ENCODE results near the gene SLC23A1. TPM values are rescaled to one million over a fixed set of nuclear protein-coding genes. Genes with fewer than 3 reads are reported as not detected.

The SLC23A1 gene
- total RNA-seq, 1 donor from 2014 or later, result not detected

DNA sequence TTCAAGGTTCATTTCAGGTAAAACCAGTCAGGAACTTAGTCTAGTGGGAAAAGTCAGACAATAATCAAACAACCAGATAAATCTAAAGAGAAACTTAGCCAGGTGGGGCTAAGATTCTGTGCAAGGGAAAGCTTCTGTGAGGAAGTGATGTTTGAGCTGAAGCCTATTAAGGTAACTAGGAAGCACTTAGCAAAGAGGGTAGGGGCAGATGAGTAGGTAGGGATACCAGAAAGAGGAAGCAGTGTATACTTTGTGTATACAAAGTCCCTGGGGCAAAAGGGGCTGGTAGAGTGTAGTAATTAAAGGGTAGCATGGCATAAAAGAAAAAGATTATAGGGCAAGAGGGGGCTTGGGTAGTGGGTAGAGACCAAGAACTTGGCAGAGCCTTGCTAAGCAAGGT lies 24.4 kb upstream of the SLC23A1 start:
- no peak for DNase-seq (ENCODE audit: low read depth, low spot score)

DNA sequence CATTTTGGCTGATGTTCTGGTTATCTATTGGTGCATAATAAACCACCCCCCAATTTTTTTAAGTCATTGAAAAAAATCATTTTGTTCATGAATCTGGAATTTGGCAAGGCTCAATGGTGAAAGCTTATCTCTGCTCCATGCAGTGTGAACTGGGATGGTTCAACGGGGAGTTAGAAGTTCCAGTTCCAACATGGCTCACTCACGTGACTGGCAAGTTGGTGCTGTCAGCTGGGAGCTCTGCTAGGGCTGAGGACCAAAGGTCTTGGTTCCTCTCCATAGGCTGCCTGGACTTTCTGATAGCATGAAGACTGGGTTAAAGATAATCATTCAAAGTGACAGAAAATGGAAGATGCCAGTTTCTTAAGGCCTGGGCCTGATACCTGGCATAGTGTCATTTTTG lies 23.9 kb upstream of the SLC23A1 start:
- DNase-seq (ENCODE audit: low read depth, low spot score), result no peak

DNA sequence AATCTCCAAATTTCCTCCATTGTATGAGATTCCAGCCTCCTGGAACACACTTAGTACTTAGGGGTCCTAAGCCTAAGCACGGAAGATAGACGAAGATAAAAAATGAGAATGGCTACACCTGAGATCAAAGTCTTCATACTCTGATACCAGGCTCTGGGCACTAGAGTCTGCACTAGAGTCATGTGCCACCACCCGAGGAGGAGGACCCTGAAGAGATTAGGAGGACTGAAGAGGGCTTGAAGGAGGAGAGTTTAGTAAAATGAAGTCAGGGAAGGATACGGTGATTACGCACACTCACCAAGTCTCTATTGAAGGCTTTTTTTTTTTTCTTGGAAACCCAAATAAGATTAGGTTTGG lies 21.4 kb upstream of the SLC23A1 start:
- DNase-seq (ENCODE audit: low read depth, low spot score), result no peak

DNA sequence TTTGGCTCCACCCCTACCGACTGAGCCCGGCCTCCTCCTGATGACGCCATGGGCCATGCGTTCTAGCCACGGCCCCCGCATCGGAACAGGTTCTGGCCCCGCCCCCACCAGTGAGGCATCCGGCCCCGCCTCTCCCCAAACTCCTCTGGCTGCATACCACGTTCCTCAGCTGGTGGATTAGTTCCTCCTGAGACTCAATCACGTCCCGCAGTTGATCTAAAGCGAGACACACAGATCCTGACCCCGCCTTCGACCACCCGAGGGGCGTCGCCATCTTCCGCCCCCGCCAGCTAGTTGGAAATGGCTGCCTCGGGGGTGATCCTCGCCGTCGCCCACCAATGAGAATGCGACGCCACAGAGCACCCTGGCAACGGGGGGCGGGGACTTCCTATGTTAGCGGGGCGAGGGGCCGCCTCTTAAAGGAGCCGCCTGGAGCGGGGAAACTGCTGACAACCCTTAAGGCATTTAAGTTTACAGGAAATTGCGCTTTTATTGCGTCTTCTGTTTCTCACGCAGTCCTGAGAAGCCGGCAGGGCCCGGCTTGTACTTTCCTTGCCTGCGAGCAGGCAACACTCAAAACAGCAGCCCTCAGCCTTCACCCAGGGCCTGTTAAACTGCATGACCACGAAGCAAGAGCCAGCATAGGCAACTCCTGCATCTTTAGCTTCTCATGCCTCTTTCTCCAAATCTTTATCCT lies 20.8 kb upstream of the SLC23A1 start, which contains the start of gene SPATA24:
SPATA24 (minus strand) TSS at position 303 of the 697 bp plus-strand sequence; CDS start at position 274, 29 bp downstream.
- DNase-seq (ENCODE audit: low read depth, low spot score), result peak; percentile 89

DNA sequence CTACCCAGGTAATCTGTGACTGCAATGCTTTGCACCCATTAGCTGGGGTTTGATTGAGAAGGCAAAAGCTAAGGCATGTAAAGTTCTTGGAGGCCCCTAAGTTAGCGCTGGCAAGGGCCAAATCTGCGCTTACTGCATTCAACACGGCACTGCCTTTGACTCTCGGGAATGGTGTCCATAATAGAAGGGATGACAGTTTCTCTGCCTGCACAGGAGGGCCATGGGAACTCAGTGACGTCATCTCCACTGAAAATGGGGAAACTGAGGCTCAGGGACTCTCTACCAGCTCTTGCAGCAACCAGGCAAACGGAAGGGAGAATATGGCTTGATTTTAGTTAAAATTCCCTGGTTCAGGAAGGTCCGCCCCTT lies 20.3 kb upstream of the SLC23A1 start:
- no peak for DNase-seq (ENCODE audit: low read depth, low spot score)

DNA sequence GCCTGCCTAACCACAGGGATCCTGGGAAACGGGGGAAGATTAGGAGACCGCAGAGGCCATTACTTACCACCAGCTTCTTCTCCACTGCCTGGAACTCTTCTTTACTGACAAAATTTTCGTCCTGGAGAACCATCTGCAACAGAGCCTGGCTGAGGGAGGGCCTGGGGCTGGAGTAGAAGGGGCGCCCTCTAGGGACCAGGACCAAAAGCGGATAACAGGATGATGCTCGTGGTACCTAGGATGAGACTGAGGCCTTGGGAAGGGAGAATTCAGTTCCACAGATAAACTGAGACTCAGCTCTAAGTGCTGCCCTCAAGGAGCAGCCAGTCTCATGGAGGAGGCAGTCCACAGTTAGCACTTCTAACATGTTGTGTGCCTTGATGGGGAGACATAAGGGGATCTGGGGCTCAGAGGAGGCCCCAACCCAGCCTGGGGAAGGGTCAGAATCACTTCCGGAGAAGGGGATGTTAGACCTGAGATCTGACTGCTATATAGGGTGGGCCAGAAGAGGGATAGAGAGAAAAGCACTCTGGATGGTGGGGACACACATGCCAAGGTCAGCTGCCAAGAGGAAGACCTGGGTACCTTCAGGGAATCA lies 19.6 kb upstream of the SLC23A1 start:
- DNase-seq (ENCODE audit: low read depth, low spot score), result no peak

DNA sequence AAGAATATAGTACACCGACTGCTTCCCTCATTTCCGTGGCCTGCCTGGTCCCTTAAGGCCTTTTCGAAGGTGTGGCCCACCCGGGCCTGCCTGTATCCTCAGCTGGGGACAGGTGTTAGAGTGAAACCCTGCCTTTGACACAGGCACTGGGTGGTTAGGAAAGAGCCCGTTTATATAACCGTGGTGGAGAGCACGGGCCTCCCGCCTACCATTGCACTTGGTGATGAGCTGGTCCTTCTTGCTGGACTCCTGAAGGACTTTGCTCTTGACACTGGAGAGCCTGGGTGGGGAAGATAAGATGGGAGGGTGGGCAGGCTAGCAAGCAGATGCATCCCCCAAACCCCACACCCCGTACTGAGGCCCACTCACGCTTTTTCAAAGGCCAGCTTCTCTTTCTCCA lies 18.4 kb upstream of the SLC23A1 start:
- no peak for DNase-seq (ENCODE audit: low read depth, low spot score)

DNA sequence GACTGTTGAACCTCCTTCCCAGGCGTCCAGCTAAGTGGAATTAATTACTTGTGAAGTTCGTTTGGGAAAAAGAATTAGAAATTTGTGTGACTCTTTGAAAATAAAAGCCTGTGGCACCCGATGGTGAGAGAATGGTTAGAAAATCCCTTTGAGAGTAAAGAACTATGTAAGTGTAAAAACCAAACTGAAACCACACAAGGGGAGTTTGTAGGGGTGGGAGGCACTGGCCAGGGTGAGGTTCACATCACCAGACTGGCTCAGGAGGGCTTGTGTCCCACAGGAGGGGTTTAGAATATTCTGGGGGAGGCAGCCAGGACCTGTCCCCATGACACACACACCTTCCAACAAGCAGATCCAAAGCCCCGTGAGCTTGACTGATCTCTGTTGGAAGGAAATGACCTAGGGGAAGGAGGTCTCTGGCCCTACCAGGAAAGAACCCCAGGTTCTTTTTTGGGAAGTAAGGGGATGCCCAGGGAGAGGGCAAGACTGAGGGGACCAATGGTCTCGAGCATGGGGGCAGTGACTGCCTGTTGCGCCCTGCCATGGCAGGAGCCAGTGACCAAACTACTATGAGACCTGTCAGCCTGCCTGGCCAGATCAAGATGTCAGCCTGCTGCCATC lies 16.5 kb upstream of the SLC23A1 start:
- no peak for DNase-seq (ENCODE audit: low read depth, low spot score)

DNA sequence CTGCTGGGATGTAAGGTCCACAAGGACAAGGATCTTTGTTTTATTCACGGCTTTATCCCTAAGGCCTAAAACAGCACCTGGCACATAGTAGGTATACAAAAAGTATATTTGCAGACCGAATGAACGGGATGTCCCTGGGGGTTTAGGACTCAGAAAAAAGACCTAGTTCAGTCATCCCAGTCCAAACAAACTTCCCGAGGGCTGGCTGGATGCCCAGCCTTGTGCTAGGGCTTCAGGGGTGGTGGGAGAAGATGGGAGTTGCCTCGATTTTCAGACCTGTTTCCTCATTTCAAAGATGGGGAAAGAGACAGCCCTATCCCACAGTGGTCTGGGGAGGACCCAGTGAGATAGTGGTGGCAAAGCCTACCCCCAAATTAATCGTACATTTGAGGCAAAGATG lies 14.8 kb upstream of the SLC23A1 start:
- no peak for DNase-seq (ENCODE audit: low read depth, low spot score)

DNA sequence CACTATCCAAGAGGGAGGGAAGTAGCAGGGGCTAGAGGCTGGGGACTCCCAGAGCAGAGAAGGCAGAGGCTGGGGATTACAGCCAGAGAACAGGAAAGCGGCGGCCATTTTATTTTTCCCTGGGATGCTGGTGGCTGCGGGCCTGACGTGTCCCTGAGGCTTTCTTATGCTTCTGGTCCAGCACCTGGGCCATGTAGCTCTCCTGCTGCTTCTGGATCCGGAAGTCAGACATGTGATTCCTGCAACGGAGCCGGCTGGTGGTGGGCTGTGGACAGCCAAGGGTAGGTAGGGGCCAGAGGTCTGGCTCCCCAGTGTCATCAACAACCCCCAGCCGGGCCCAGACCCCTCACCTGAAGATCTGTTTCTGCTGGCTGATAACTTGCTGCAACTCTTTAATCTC lies 13.6 kb upstream of the SLC23A1 start:
- no peak for DNase-seq (ENCODE audit: low read depth, low spot score)

DNA sequence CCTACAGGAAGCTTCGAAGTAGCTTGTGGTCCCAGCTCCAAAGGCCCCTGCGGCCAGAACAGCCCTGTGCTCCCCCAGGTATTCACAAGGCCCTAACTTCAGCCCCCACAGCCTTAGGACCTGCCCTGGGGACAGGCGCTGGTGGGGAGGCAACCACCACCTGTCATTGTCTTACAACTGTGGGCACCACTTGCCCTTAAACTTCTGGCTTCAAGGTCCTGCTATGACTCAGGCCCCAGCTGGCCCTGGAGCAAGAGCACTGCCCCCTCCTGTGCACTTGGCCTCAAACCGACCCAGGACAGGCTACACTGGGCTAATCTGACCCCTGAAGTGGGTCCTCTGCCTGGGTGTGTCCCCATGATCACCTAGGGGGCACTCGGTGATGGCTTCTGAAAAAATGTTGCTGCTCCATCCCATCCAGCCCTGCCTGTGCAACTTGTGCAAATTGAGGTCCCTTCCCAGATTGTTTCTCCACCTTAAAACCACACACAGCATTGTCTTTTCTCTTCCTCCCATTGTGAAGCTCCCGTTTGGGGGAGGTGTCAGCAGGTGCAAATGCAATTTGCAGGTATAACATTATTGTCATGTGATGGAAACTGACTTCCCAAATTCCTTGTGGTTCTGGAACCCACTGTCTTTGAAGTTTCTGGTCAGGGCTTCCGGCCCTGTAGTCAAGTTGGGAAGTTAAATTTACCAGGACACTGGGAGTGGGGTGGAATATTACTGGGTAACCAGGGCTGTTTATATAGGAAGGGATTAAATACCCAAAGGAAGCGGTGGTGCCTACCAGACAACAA lies 12.9 kb upstream of the SLC23A1 start:
- no peak for DNase-seq (ENCODE audit: low read depth, low spot score)

DNA sequence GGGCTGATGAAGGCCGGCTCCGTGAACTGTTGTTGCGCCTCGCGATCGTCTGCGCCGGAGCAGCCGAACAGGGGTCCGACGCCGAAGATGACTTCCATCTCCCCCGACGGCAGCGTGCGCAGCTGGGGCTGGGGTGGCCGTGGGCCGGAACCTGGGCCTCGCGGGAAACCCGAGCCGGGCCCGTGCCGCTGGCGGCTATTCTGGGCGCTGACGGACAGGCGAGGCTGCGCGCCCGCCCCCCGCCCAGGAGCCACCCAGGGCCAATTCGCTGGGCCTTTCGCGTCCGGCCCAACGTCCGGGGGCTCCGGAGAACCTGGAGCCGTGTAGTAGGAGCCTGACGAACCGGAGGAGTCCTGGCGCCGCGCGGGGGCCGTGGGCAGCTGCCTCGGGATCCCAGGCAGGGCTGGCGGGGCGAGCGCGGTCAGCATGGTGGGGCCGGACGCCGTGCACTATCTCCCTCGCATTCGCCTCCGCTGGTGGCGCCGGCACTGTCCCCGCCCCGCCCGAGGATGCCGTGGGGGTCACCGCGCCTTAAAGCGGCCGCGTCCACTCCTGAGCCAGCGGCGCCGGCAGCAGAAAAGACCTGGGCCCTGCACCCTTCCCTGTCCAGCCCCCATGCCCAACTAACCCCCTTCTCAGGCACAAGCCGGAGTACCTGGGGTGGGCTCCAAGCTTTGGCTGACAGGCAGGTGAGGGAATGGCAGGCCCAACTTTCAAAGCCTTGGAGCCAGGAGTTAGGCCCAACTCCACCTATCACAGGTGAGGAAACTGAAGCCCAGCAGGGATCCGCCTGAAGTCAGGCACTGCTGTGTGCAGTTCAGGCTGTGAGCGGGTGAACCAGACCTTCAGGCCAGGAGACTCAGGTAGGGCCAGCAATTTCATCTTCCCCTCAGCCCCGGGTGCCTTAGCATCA lies 11.8 kb upstream of the SLC23A1 start, which contains the start of gene PROB1:
PROB1 (minus strand) TSS at position 451 of the 913 bp plus-strand sequence; CDS start at position 428, 23 bp downstream.
- DNase-seq (ENCODE audit: low read depth, low spot score), result no peak

DNA sequence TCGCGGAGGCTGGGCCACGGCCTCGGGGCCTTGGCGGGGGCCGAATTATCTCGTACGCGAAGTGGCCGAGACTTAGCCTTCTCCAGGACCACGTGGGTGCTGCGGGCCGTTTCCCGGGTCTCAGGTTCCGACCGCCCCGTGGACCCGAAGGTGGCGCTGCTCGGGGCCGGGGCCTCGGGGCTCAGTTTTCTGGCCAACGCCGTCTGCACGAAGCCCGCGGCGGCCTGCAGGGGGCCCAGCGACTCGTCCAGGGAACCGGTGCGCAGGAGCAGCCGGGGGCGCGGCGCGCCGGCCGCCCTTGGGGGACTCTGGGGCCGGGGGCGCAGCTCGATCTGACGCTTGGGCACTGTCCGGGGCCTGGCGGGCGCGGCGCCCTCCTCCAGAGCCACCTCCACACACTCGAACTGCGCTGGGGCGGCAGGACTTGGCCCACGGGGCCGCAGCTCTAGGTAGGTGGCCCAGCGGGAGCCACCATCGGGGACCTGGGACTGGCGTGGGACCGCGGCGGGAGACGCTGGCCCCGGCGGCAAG lies 11.1 kb upstream of the SLC23A1 start:
- DNase-seq (ENCODE audit: low read depth, low spot score), result no peak

DNA sequence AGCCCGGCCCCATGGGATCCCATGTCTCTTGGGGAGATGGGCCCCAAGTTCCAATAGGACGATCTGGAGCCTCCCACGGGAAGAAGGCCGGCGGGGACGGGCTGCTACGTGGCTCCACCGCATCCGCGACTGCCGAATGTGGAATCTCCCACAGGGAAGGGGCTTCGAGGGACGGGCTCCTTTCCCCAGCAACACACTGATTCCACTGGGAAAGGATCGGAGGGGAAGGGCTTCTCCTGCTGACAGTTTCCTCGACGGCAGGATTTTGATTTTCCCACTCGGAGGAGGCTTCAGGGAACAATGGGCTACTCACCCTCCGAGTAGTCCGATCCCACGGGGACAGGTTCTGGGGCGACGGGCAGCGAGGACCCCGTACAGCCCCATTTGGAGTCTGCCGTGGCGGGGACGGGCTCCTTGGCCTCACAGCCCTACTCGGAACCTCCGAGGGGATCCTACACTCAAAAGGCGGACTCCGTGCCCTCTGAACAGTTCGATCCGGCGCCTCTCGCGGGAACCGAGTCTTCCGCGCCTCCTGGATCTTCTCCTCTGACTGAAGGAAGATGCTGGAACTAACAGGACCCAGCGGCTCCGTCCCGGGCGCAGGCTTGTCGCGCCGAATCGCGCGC lies 10.5 kb upstream of the SLC23A1 start:
- no peak for DNase-seq (ENCODE audit: low read depth, low spot score)

DNA sequence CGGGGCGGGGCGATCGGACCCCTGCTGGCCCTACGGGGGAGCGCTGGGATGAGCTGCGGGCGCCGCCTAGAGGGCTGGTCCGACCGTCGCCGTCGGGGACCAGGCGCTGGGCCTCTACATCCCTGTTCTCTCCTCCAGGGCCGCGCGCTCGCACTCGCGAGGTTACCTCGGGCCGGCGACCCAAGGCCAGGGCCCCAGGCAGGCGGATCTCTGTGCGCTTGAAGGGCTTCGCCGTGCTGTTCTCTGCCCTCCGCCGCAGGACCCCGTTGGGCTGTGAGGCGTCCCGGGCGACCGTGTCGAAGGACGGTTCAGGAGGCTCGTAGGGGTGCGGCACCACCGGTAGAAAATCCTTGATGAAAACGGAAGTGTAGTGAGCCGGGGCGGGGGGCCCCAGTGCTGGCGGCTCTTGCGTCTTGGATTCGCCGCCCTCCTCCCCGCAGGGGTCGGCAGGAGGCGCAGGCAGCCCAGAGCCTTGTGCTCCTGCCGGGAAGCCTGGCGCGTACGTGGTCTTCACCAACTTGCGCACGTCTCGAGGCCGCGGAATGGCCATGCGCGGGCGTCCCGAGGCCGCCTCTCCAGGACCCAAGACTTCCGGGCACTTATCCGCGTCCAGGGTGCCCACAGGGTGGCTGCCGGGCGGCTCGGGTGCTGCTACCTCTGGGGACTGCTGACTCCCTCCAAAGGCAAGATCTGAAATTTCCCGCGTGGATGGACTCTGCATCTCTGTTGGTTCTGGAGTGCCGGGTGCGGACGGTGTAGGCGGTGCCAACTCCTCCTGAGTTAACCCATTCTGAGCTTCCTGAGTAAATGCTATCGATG lies 9.8 kb upstream of the SLC23A1 start:
- DNase-seq (ENCODE audit: low read depth, low spot score), result no peak

DNA sequence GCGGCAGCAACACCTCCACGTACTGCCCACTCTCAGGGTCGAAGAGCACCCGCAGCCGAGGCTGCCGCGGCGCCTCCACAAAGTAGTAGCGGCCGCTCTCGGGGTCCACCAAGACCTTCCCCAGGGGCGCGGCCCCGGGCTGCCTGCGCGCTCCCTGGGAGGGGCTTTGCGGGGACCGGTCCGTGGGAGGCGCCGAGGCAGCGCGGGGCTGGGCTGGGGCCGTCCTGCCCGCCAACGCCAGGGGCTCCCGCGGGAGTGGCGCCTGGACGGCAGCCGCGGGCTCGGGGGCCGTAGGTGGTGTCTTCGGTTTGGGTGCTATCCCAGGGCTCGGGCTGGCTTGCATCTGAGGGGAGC lies 9.2 kb upstream of the SLC23A1 start:
- DNase-seq (ENCODE audit: low read depth, low spot score), result no peak

DNA sequence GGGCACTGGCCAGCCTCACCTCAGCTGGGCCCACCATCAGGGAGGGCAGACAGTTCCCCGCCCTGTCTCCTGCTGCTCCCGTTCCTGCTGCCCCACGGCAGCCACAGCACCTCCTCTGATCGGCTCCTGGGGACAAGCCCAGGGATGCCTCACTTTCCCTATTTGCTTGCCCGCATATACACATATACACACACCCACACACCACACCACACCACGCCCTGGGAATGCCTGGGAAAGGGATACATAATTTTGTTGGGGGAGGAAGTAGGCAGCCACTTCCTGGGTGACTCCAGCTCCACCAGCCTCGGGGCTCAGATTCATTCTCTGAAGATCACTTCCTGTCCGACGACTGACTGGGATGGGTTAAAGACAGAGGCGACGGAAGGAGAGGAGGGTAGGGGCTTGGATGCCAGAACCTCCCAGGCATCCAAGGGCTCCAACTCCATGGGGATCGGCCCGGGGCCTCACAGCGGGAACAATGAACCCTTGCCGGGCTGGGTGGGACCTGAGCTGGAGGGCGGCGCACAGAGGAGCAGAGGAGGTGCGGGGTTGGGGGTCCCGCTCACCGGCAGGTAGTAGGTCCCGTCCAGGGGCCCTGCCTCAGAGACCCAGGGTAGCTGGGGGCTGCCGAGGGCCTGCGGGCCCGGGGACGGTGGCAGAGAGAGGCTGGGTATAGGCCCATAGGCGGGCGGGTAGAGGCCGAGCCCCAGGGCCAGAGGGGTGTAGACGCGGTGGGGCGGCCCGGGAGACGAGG lies 8.7 kb upstream of the SLC23A1 start:
- no peak for DNase-seq (ENCODE audit: low read depth, low spot score)

DNA sequence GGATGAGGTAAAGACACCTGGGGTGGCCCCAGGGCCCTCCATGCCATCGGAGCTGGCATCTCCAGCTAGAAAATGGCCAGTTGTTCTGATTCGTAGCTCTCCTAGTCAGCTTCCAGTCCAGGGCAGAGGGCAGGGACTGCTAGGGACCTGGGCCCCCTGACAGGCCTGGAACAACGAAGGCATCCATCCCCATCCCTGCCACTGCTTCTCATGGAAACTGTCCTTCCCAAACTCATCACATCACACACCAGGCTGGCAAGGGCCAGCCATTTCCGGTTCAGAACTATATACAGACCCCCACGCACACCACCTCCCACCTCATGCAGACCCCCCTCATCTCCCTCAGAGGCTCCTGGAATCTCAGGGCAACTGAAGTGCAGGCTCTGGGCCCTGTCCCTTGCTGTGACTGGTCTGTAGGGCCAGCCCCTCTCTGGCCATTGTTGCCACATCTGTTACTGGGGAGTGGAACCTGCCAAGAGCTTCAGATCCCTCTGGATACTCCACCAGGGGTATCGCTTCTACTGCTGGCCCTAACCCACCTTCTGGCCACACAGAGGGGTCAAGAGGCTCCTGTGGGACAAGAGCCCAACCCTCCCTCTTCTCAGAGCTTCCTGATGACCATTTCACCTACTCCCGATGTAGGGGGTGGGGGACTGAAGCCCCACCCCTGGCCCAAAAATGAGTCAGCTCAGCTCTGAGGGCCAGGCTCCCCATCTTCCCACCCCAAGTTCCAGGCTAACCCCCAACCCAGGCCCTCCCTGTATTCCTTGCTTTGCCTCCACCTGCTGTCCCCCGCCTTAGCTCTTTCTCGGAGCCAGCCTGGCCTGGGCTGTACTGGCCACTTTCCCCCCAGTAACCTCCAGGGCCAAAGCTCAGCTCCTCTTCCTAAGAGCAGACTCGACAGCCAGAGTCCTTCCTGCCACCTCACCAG lies 7.8 kb upstream of the SLC23A1 start:
- DNase-seq (ENCODE audit: low read depth, low spot score), result no peak
